IPS-18c (cell line): ENCODE results near the gene HOOK2.
"Not testable (repeated sequence)": the region's sequence is repeated elsewhere in the genome, so short reads cannot be mapped to it uniquely, and the experiment has no call there.

Experiments used
- H3K4me3 ChIP-seq: 2 replicates; pipeline ENCODE4 v1.7.0; 2013; ENCODE audit warnings: low read depth, mild to moderate bottlenecking, low read length, moderate library complexity; ENCODE audit not compliant: insufficient read depth
- H3K9me3 ChIP-seq: one replicate; pipeline ENCODE4 v1.6.1; 2013; ENCODE audit warnings: mild to moderate bottlenecking, low read length, moderate library complexity; ENCODE audit not compliant: control insufficient read depth, insufficient read depth

The HOOK2 gene, protein sequence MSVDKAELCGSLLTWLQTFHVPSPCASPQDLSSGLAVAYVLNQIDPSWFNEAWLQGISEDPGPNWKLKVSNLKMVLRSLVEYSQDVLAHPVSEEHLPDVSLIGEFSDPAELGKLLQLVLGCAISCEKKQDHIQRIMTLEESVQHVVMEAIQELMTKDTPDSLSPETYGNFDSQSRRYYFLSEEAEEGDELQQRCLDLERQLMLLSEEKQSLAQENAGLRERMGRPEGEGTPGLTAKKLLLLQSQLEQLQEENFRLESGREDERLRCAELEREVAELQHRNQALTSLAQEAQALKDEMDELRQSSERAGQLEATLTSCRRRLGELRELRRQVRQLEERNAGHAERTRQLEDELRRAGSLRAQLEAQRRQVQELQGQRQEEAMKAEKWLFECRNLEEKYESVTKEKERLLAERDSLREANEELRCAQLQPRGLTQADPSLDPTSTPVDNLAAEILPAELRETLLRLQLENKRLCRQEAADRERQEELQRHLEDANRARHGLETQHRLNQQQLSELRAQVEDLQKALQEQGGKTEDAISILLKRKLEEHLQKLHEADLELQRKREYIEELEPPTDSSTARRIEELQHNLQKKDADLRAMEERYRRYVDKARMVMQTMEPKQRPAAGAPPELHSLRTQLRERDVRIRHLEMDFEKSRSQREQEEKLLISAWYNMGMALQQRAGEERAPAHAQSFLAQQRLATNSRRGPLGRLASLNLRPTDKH

DNA sequence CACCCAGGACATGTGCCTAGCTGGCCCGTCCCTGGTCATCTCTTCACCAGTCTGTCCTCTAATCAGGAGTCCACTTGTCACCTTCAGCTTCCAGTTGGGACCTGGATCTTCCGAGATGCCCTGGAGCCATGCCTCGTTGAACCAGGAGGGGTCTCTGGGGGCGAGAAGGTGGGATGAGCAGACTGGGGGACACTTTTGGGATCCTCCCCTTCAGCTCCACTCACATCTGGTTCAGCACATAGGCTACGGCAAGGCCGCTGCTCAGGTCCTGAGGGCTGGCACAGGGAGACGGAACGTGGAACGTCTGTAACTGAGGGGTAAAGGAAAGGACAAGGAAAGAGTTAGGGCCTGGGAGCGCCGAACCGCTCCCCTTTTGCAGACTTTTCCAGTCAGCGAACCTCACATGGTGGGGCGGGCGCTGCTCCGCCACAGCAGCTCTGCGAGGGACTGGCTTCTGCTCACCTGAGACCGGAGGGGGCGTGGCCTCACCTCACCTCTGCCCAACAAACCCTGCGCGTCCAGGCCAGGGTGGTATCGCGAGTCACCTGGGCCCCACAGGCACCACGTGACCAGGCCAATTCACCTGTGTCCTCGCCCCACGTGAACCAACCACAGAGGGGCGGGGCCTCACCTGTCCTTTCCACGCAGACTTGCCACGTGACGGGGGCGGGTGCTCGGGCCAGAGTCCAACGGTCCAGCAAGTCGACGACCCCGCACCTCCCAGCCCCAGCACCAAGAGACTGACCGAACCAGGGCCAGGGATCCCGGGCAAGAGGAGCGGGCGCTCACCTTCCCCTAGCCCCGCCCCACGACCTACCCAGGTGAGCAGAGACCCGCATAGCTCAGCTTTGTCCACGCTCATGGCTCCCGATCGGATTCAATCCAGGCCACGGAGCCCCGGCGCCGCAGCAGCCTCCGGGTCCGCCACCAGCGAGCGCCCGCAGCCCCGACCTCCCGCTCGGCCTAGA, at the start of gene HOOK2:
Gene HOOK2, minus strand, starts transcription at position 965 of the 968 bp plus-strand sequence. Its CDS starts 103 bp downstream, at position 862.
- H3K4me3 ChIP-seq: peak within 1 kb of the TSS; percentile 81
- no peaks in the 10 kb centered on the region for H3K9me3 ChIP-seq

DNA sequence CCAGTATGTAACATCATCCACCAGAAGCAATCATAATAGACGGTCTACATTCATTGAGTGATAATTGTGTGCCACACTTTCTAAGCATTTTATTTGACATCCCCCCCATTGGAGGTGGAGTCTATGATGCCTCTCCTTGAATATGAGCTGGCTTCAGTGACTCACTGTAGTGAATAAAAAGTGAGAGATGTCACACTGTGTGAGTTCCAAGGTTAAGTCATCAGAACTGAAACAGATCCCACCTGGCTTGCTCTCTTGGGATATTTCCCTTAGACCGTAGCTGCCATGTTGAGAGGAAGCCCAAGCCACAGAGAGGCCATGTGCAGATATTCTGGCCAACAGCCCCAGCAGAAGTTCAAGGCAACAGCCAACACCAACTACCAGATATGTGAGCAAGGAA, 46.4 kb upstream of the HOOK2 start:
- no peak overlapping the region for H3K4me3 ChIP-seq
- H3K9me3 ChIP-seq: no peaks in the 10 kb centered on the region

- H3K4me3 ChIP-seq: not testable (repeated sequence)
Observed at GRCh38 chr19:12817810-12818209, 42.5 kb upstream of the HOOK2 start.

GRCh38 chr19:12817188-12817587, 41.8 kb upstream of the HOOK2 start:
- H3K9me3 ChIP-seq, H3K4me3 ChIP-seq: not testable (repeated sequence)

More at GRCh38 chr19:12817810-12818209, 42.5 kb upstream of the HOOK2 start:
- H3K9me3 ChIP-seq: not testable (repeated sequence)

DNA sequence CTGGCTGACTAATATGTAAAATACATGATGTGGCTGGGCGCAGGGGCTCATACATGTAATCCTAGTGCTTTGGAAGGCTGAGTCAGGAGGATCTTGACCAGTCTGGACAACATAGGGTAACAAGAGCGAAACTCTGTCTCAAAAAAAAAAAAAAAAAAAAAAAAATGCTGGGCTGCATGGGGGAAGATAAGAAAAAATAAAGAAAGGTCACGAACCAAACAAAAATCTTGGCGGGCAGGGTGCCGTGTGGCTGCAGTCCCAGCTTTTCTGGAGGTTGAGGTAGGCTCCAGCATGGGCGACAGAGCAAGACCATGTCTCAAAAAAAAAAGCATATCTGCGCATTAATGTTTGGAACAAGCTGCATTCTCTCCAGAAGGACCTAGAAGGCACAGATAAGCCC, 39.7 kb upstream of the HOOK2 start:
- no peak overlapping the region for H3K4me3 ChIP-seq
- H3K9me3 ChIP-seq: no peaks in the 10 kb centered on the region

GRCh38 chr19:12806242-12807081, 31.1 kb upstream of the HOOK2 start, which contains the start of gene RNASEH2A:
Gene RNASEH2A, plus strand, starts transcription at chr19:12806584. Its CDS starts 90 bp downstream, at chr19:12806674.
- no peaks in the 10 kb centered on the region for H3K9me3 ChIP-seq
- H3K4me3 ChIP-seq: peak within 1 kb of the TSS; percentile 89

DNA sequence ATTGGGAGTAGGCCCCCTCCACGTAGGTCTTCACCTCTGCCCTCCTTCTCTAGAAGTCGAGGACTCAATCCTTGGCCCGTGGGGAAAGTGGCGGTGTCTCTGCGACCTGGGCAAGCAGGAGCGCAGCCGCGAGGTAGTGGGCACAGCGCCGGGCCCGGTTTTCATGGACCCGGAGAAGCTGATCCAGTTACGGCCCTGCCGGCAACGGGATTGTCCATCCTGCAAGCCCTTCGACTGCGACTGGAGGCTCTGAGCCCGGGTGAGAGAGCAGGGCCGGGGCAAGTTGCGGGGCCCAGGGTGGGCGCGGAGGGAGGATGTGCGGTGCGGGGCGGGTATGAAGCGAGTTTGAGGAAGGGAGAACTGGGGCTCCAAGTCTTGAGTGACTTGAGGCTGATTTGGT, 28.7 kb upstream of the HOOK2 start:
- Histone ChIP-seq H3K9me3 (no peaks in the 10 kb centered on the region), H3K4me3 (no peak overlapping the region)

DNA sequence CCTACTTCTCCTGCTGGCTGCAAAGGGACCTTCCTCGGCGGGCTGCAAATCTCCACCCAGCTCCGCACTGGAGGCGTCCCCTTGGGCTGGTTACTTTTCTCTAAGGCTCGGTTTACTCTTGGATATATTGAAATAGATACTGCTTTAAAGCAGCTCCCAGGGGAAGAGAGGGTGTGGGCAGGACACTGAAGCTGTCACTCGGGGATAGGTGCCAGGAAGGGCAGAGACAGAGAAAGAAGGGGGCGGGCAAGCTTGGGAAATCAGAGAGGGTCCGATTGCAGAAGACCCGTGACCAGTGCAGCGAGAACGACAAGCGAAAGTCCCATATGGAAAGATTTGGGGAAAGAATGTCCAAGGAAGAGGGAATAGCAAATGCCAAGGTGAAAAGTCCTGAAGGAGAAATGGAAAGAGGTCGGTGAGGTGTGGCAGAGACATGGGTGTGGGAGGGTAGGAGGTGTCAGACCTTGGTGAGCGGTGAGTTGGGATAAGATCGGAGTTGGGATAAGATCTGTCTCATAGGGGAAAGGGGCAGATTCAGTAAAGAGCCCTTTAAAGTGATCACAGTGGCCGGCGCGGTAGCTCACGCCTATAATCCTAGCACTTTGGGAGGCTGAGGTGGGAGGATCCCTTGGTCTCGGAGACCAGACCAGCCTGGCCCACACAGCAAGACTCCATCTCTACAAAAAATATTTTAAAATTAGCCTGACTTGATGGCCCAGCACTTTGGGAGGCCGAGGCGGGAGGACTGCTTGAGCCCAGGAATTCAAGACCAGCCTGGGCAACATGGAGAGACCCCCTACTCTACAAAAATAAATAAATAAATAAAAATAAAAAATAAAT, 27.1 kb upstream of the HOOK2 start:
- no peaks in the 10 kb centered on the region for H3K9me3 ChIP-seq
- peak overlapping the region; percentile 98 for H3K4me3 ChIP-seq

GRCh38 chr19:12801466-12802266, 26.3 kb upstream of the HOOK2 start, which contains the start of the genes PRDX2 and THSD8:
Gene PRDX2, minus strand, starts transcription at chr19:12801800. Its CDS starts 539 bp downstream, at chr19:12801261.
Gene THSD8, plus strand, starts transcription at chr19:12802069. Its CDS starts 3 bp downstream, at chr19:12802072.
- Histone ChIP-seq H3K4me3 (peak within 1 kb of the TSS; percentile 98), H3K9me3 (no peaks in the 10 kb centered on the region)

- H3K9me3 ChIP-seq: no peaks in the 10 kb centered on the region
Observed at GRCh38 chr19:12800923-12801465, 25.6 kb upstream of the HOOK2 start.

DNA sequence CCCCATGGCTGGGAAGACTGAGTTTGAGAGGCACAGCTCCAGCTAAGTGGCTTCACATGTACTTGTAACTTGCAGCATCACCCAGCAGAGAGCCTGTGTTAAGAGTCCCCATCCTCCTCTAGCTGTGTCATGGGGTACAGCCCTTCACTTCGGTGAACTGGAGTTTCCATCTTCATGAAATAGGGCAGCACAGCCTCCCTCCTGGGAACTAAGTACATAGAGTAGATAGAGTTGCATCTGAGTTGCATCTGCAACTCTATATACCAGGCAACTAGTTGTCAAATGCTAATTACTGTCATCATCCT, 25.1 kb upstream of the HOOK2 start:
- Histone ChIP-seq H3K4me3 (peak overlapping the region; percentile 98), H3K9me3 (no peaks in the 10 kb centered on the region)

More at GRCh38 chr19:12800923-12801465, 25.6 kb upstream of the HOOK2 start:
- peak overlapping the region; percentile 98 for H3K4me3 ChIP-seq

GRCh38 chr19:12799742-12800465, 24.6 kb upstream of the HOOK2 start:
- peak overlapping the region; percentile 98; the same call in 1 of the 2 replicates for H3K4me3 ChIP-seq
- H3K9me3 ChIP-seq: no peaks in the 10 kb centered on the region

- H3K9me3 ChIP-seq, H3K4me3 ChIP-seq: not testable (repeated sequence)
Observed at GRCh38 chr19:12797607-12798006, 22.3 kb upstream of the HOOK2 start.

DNA sequence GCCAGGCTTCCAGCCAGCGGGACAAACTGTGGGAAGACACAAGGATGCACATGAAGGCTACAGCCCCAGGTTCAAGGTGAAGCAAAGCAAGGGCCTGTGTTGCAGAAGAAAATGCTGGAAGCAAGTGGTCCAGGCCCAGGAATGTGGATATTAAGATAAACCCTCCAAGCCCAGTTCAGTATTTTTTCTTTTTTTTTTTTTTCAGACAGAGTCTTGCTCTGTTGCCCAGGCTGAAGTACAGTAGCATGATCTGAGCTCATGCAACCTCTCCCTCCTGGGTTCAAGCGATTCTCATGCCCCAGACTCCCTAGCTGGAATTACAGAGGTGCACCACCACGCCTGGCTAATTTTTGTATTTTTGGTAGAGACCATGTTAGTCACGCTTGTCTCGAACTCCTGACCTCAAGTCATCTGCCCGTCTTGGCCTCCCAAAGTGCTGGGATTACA, 21.8 kb upstream of the HOOK2 start:
- Histone ChIP-seq H3K9me3 (no peaks in the 10 kb centered on the region), H3K4me3 (no peak overlapping the region)
